Skin of body (tissue), 2 donors: ENCODE results near the gene DOC2B. TPM values are rescaled to one million over a fixed set of nuclear protein-coding genes. Genes with fewer than 3 reads are reported as not detected.
"Not testable (repeated sequence)": the region's sequence is repeated elsewhere in the genome, so short reads cannot be mapped to it uniquely, and the experiment has no call there.

Experiments
- DNase-seq: peaks from one replicate; lab custom pipeline; 2025; lab: John Stamatoyannopoulos, UW
- total RNA-seq: library from RNA; depleted of rRNA; stranded (reverse); fragments of >200 nt; gene quantifications from one replicate; pipeline ENCODE4 v1.2.3, GENCODE V29; 2014

The DOC2B gene
- total RNA-seq, 1 donor from 2014 or later: 4.4 TPM

DNA sequence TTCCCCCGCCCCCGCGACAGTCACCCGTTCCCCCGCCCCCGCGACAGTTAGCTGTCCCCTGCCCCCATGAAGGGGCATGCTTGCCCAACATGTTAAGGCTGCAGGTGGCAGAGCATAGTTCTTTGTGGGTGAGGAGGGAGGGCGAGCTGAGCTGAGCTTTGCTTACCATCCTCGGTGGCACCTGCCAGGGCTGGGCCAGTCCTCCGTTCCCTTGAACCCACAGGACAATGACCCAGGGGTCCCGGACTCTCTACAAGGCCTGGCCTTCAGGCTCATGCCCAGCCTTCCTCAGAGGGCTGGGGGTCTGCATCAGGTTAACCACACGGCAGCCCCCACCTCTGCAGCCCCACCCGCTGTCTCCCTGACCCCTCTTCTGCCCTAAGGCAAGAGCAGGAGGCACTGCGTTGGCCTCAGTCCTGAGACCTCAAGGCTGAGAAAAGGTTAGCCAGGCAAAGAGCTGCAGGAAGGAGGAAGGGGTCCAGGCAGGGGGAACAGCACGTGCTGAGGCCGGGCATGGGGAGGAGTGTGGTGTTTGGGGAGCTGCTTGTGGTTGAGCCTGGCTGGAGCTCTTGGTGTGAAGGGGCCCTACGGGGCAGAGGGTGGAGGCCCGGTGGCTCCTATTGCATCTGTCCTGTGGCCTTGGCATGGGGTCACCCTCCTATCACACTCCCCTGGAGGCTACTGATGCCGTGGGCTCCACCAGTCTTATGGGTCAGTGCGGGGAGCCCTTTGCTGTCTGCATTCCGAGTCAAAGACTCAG, 11.4 kb upstream of the DOC2B start:
- DNase-seq: no peak

DNA sequence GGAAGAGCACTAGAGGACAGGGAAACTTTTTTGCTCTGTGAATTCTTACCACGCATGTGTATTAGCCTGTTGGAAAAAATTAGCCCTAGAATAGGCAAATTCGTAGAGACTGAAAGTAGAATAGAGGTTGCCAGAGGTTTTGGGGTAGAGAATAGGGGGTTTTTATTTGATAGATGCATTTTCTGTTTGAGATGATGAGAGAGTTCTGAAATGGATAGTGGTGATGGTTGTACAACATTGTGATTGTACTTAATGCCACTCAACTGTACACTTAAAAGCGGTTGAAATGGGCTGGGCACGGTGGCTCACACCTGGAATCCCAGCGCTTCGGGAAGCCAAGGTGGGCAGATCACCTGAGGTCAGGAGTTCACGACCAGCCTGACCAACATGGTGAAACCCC, 8.0 kb upstream of the DOC2B start:
- no peak for DNase-seq

DNA sequence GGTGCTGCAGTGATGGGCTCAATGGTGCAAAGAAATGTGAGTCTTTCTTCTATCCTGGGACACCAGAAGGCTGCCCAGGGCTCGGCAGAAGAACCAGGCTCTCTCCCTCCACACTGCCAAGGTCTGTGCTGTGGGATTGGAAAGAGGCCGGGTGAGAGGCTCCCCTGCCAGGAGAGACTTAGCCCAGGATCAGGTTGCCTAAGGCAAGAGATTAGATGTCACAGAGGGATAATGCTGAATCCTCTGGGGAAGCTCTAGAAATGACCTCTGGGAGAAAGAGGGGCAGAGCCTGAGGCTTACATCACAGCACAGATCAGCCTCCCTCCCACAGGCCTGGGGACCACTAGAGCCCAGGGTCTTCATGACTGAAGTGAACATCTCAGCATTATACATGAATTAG, 5.7 kb upstream of the DOC2B start:
- DNase-seq: no peak

DNA sequence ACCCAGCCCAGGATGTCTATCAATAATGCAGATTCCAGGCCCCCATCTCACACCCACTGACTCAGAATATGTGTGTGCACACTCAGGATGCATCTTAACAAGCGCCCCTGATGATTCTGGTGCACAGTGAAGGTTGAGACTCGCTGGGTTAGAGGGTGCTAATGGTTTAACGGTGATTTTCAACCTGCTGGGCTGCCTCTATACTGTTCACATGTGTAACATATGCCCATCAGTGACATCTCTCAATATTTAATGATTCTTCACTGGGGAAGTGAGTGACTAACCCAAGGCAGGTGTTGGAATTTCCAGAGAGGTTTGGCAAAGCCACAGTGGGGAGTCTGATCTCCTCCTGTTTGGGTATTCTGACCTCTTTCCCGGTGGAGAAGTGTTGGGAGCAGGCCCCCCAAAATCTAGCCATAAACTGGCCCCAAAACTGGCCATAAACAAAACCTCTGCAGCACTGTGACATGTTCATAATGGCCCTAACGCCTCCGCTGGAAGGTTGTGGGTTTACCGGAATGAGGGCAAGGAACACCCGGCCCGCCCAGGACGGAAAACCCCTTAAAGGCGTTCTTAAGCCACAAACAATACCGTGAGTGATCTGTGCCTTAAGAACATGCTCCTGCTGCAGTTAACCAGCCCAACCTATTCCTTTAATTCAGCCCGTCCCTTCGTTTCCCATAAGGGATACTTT, 4.1 kb upstream of the DOC2B start:
- DNase-seq: no peak

DNA sequence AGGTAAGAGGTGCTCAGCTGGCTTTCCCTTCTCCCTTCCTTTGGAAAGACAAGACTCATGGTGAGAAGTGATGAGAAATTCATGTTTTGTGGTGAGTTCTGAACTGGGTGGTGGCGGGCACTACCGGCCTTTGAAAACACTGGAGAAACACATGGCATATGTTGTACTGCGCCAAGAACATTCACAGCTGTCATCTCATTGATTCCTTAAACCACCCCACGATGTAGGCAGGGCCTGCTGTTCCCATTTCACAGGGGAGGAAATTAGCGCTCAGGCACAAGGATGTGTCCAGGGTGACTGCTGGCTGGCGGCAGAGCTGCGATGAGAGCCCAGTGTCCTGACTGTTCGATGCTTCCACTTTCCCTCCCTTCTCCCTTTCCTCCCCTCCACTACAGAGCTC, 1.6 kb upstream of the DOC2B start:
- DNase-seq: no peak

DNA sequence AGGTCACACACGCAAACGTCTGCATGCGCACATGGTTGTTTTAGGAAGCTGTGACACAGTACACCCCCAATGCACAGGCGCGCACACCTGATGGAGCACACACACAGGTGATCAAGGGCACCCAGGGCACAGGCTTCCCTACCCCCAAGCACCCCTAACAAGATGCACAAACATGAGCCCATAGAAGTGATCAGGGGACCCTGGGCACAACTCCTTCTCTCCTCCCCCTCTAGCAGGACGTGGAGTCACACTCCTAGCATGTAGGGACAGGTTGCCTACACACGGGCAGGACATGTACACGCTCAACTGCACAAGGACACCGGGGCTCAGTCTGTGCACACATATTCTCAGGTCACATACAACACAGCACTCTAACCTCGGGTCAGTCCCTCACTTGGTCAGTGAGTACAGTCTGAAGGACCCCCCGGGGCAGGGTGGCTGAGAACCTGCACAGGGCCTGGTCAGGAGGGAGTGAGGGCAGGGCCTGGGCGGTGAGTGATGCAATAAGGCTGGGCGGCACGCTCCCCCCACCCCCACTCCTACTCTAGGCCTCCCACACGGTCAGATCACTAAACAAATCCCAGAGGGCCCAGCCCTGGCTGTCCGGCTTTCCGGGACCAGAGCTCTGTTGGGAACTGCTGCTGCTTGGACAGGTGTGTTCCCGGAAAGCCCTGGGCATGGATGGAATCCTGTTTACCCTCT, 751 bp upstream of the DOC2B start:
- DNase-seq: no peak

DNA sequence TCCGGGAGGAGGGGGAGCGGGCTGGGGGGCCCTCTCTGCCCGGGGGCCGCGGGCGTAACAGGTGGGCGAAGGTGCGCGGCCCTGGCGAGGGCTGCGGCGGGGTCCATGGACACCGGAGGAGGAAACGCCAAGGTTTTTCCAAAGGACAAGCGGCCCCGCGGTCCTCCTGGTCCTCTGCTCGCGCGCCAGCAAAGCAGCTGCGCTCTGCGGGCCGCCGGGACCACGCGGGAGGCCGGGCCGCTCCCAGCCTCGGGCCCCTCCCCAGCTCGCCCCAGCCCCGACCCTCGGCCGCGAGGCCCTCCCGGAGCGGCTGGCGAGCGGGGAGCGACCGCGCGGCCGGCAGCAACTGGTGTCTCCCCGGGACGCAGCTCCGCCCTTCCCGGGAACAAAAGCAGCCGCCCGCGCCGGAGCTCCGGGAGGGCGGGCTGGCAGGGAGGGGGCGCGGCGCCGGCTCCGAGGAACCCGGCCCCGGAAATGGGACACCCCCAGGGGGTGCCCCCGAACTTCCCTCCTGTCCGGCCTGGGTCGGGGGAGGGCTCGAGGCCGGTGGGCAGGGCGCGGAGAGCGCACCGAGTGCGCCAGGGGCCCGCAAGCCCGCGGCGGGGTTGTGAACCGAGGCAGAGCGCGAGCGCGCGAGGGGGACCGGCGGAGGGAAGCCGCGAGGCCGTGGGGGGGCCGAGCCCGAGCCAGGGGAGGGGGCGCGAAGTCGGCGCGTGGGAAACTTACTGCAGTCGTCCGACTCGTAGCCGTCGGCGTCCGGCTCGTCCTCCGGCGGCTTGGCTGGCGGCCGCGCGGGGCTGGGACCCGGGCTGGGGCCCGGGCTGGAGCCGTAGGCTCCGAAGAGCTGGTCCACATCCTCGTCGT, 837 bp downstream of the DOC2B start:
- no peak for DNase-seq

DNA sequence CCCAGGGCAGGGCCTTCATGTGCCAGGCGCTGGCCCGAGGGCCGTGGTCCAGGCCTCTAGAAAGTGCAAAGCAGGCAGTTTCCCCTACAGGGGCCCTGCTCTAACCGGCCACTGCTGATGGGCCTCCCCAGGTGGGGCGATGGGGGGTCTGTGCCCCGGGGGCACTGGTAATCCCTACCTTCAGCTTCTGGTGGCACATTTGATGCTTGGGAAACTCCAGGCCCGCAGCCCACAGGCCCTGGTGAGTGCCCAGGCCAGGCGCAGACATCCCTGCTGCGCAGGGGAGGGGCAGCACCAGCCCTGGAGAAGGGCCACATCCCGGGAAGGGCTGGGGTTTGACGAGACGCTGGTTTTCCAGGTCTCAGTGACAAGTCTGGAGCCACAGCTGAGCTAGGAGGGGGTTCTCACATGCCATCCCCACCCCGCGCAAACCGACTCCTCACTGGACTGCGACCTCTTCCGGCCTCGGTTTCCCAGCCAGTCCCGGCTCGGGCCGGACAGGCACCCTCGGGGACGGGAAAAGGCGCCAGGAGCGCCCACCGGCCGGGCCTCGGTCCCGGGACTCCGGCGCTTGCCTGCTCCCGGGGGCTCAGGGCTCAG, 1.6 kb downstream of the DOC2B start:
- no peak for DNase-seq

DNA sequence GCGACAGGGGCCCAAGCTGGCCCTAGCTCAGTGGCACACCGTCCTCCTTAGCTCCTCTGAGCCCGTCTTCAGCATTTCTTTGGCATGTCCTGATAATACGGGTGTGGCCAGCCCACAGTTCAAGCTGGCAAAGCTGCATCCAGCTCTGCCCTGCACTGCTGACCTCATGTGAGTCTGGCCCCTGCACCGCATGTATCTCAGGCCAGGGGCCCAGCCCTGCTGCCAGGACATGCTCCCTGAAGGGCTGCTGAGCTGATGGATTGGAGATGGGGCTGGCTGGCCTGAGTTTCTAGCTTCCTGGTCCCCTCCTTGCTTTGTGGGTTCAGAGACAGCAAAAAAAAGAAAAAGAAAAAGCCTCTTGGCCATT, 2.4 kb downstream of the DOC2B start:
- no peak for DNase-seq

DNA sequence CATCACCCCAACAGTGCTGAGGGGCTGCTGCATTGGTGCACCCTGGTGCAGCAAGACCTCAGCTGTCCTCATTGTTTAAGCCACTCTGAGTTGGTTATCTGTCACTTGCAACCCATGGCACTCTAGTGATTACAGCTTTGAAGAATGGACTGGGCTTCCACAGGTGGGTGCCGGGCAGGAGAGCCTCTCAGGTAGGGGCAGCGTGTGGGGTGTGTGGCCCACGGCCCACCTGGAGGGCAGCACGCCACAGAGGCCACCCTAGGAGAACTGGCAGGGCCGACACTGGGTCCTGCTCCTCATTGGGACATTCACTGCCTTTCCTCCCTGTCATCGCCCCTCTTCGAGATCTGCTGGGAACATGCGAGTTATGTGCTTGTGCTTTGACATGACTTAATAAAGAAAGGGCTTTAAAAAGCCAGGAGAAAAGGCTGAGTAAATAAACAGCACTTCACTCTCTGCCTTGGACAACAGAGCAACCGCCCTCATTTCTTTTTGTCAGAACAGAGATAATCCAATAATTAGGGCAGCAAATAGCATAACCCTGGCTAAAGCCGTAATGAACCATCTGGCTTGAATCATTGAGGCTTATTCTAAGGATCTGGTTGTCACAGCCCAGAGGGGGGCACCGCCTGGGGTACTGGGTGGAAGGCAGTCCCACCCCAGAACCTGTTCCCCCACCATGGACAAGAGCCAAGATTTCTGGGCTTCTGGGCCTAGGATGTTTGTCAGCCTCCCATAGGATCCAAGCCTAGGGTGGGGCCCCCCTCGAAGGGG, 3.0 kb downstream of the DOC2B start:
- no peak for DNase-seq

DNA sequence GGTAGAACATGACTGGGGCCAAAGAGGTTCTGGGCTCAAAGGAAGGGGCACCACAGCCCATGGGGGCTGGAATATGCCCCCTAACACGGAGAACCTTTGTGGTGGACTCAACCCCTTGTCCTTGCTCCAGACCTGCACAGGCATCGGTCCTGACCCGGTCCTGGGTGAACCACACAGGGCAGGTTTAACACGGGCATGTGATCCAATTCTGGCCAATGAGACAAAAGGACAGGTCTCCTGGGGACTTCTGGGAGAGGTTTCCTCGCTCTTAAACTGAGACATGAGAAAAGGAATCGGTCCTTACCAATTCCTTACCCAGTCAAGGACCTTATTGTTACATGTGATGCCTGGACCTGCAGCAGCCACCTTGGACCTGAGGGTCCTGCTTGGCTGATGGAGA, 3.7 kb downstream of the DOC2B start:
- DNase-seq: no peak

DNA sequence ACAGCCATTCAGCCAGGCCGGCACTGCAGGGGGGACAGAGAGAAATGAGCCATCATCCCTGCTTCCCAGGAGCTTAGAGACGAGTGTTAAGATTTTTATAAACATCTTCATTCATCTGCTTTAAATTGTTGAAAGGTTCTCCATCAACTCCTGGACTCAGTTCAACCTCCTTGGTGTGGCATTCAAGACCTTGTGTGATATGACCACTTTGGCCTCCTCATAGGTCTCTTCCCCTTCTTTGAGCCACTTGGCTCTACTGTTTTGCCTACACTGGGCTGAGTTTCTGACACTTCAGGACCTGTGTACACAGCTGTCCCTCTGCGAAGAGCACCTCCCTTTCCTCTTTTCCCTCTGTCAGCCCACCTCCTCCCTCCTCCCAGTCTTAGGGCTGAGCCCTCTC, 4.3 kb downstream of the DOC2B start:
- no peak for DNase-seq

DNA sequence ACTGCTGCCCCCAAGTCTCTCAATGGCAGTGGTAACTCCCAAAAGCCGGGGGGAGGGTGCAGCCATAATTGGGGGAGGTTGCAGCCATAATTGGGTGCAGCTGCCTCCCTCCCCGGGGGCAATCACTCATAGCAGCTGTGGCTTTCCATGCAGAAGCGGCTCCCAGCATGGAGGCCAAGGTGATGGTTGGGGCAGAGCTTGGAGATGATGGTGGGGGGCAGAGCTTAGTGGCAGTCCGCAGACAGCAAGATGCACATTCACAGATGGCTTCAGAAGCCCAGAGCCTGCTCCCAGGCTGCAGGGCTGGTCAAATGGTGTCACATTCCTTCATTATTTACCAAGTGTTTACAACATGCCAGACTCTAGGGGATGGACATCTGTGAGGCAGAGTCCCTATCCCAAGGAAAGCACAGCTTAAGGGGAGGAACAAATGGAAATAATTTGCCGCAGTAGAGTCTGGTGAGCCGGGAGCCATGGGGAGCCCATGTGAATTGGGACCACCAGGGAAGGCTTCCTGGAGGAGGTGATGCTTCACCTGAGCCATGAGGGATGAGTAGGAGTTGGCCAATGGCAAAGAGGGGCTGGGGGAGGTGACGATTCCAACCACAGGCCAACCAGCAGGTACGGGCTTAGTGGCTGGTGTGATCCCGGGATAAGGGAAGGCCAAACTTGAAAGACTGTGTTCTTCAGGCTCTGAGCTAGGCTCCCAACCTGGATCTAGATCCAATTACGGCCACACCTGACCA, 8.1 kb downstream of the DOC2B start:
- peak; percentile 38 for DNase-seq

DNA sequence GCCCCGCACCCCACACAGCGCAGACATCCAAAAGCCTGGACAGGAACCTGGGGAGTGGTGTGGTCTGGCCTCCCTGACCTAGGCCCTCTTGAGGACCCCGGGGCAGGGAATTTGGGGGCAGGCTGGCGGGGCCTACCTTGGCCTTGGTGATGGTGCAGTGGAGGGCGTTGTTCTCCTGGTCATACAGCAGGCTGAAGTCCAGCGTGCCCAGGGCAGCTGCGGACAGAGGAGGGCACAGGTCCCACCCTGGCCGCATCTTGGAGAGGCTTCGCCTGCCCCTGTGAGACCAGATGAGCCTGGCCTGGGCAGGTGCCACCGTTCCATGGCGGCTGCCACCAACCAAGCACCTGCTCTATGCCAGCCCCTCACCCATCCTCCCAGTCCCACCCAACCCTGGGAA, 9.0 kb downstream of the DOC2B start:
- DNase-seq: no peak

DNA sequence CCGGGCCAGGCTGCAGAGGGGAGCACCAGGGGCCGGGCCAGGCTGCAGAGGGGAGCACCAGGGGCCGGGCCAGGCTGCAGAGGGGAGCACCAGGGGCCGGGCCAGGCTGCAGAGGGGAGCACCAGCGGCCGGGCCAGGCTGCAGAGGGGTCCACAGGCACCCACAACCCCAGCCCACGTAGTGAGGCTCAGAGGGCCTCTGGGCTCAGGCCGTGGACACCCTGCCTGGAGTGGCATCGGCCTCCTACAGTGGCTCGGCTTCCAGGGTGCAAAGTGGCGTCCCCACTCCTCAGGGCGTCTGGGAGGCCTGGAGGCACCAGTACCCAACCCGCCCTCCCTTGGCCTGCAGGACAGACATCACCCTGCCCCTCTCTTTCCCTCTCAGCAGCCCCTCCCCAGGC, 9.6 kb downstream of the DOC2B start:
- DNase-seq: no peak

DNA sequence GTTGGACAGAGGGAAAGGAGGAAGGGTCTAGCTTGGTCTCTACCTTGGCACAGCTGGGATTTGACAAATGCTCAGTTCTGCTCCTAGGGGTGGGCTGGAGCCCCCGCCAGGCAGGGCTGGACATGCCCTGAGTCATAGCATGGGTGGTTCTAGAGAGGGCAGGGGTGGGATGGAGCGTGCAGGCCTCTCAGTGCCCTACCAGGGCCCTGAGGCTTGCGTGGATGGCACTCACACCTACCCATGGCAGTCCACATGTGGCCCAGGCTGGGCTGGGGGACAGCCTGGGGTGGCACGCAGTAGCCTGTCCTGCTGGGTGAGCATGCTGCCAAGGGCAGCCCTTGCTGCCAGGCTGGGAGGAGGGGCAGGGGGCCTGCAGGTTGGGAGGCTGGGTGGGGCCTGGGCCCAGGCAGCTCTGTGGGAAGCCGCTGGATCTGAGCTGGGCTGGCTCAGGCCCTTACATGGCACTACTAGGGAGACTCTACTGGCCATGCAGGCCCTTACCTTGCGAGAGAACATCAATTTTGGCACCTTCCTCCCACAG, 11.2 kb downstream of the DOC2B start:
- no peak for DNase-seq

DNA sequence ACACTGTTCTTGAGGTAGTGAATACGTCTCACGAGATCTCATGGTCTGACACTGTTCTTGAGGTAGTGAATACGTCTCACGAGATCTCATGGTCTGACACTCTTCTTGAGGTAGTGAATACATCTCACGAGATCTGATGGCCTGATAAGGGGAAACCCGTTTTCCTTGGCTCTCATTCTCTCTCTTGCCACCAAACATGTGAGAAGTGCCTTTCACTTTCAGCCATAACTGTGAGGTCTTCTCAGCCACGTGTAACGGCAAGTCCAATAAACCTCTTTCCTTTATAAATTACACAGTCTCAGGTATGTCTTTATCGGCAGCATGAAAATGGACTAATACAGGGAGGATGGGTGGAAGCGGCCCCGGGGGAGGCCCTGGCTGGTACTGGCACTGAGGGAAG, 12.8 kb downstream of the DOC2B start:
- DNase-seq: not testable (repeated sequence)

DNA sequence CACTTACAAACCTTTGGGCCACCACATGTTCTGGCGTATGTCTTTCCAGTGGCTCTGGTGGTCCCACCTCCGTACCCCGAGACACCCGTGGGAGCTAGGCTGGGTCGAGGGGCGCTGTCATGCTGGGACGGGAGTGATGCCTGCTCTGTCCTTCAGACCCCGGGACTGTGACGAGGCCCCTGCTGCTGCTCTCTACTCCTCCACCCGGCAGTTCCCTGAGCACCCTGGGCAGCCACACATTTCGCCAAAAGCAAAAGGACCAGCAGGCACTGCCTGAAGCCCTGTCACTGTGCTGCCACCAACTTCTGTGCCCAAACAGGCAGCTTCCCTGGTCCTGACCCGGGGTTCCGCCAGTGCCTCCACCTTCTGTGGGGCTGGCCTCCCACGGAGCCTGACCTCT, 15.5 kb downstream of the DOC2B start:
- no peak for DNase-seq
